ENCODE results near the gene KIF26B.
"Not testable (repeated sequence)": the region's sequence is repeated elsewhere in the genome, so short reads cannot be mapped to it uniquely, and the experiment has no call there.

The KIF26B gene

DNA sequence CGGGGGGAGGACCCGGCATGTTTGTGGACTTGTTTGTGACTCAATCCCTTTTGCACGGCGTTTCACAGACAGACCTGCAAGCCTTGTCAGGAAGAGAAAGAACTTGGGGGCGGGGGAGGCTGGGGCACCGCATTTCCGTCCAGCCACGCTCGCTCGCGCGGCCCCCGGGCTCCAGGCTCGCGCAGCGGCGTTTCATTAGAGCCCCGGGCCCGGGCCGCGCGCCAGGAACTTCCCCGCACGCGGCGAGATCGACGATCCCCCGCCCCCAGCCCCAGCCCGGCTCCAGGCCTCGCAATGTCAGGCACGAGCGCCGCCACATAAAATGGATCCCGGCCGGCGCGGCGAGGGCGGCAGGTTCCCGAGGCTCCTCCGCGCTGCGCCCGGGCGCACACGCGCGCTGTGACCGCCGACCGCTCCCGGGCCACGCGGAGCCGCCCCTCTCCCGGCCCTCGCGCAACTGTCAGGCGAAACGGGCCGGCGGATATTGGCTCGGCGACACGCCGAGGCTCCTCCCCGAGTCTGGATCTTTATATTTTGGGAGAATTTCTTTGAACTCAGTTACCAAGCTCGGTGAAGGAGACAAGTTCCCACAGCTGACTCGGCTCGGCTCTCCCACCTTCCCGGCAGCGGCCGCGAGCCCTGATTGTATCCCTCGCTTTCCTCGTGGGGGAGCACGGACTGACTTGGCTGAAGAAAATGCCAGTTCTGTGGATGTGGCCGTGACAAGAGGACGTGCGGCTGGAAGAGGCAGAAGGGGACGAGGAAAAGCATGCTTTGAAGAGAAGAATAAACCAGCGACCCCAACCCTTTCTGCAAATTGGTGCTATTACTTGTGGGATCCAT lies at the start of gene KIF26B:
TSS of gene KIF26B (plus strand) at position 557 of the 843 bp plus-strand sequence. CDS start 440 bp downstream, outside the sequence.
- DNase-seq: peak; percentile 73

DNA sequence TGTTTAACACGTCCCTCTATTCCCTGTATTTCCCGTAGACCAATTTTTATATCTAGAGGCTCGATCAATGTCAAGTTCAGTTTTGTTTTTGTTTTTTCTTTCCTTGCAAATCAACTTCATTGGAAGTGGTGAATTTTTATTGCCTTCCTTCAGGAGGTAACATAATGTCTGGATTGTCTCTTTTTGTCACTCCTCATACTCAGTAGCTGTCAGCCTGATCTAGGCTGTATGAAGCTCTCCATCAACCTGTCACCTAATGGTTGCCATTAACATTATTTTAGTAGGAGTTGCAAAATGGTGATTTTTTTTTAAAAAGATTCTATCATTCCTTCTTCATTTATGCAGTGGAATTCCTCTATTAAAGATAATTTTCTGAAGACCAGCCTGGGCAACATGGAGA lies 49.7 kb upstream of the KIF26B start:
- DNase-seq: no peak

DNA sequence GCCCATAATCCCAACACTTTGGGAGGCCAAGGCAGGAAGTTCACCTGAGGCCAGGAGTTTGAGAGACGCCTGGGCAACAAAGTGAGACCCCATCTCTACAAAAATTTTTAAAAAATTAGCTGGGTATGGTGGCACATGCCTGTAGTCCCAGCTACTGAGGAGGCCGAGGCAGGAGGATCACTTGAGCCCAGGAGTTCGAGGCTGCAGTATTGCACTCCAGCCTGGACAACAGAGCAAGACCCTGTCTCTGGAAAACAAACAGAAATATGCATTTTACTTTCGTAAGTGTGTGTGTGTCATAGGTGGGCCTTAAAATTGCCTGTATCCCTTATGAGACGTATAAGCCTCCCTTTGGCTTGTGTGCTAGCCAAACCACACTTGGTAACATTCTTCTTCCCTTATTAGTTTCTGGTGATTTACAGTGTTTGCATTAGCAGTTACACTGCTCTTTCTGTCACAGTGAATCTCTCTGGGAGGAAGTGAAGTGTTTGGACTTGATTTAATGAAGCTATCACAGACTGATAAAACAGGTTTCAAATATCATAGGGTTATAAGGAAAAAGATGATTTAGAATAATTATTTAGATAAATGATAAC lies 48.9 kb upstream of the KIF26B start:
- DNase-seq: no peak

DNA sequence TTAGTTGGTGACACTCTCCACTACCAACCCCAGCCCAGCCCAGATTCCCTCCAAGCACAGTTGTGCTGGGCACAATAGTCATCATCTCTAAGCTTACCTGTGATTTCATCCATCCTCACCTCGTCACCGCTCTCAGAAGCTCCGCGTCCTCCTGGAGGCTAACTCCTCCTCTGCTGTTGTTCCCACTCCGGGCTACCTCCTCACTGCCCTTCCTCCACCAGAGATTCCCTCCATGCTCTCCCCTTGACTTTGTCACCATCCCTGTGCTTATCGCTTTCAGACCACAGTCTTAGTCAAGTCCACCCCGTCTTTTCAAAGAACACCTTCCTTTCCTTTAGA lies 47.0 kb upstream of the KIF26B start:
- DNase-seq: no peak

DNA sequence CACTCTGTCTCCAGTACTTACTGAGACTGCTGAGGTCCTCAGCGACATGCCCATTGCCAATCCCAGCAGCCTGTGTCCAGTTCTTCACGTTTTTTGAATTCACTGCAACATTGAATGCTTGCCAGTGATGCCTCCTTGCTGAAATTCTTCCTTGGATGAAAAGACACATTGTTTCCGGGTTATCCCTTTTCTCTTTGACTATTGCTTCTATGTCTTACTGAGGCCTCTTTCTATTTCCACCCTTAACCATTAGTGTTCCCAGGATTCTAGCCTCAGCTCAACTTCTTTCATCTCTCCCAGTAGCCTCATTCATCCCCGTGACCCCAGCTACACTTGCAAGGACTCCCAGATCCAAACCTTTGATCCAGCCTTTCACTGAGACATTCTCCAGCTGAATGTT lies 46.5 kb upstream of the KIF26B start:
- no peak for DNase-seq

DNA sequence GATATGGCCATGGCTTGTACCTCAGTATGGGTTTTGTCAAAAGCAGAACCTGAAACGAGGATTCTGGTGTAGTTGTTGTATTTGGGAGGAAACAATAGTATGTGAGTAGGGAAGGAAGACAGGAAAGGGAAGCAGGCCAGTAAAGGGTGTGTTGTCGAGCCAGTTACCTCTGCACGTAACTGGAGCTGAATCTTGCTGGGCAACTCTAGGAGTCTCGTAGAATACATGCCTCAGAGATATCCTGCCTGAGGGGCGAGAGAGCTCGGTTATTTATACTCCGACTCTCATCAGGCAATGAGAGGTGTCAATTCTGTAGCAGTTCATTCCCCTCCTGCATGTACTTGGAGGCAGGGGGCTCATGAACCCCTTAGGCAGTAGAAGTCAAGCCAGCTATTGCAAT lies 45.9 kb upstream of the KIF26B start:
- no peak for DNase-seq

GRCh38 chr1:245110406-245110805 lies 44.4 kb upstream of the KIF26B start:
- DNase-seq: no peak

DNA sequence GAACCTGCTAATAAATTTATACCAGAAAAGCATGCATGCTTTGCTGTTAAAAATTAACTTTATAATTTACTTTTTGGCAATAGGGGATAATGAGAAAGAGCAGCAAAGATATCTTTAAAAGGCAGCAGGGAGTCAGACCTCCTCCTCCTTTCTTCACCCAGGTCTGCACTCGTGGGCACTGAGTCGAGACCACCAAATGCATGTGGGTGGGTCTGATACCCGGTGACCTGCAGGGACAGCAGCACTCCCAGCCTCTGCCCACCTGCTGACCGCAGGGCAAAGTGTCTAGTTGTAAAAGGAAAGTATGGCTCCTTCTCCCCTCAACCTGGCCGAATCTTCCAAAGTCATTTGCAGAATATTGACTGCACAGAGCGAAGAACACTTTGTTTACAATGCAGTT lies 43.7 kb upstream of the KIF26B start:
- DNase-seq: no peak

- no peak for DNase-seq
These were observed 41.1 kb upstream of the KIF26B start for GRCh38 chr1:245113649-245114048.

- no peak for DNase-seq
These were observed 38.7 kb upstream of the KIF26B start for GRCh38 chr1:245116131-245116530.

DNA sequence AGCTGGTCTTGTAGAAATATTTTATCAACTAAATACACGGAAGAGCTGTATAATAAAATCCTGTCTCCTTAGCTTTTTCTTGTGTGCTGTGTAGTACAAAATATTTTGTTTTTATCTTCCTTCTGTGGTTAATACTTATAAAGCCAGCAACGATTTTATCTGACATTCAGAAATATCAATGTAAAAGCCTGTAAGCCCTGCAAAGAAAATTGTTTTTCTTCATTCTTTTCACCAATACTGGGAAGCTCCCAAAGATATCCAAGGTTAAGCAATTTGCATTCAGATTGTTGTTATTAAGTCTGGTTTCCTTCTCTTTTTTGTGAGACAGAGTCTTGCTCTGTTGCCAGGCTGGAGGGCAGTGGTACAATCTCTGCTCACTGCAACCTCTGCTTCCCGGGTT lies 38.0 kb upstream of the KIF26B start:
- DNase-seq: no peak

DNA sequence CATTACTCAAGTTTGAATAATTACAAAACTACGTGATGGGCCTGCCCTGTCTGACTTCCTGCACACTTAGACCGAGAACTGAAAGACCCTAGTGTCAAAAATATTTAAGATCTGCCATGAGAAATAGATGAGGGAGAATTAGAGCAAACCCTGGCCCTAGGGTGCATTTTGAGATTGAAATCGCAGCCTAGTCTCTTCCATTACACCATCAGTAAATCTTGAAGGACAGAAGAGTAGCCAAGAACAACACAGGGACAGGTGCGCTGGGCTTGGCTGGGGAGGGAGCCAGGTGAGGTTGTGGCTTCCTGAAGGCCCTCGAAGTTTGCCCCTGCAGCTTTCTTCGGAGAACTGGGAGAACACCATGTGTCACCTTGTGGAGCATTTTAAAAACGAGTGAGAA lies 36.7 kb upstream of the KIF26B start:
- DNase-seq: no peak

DNA sequence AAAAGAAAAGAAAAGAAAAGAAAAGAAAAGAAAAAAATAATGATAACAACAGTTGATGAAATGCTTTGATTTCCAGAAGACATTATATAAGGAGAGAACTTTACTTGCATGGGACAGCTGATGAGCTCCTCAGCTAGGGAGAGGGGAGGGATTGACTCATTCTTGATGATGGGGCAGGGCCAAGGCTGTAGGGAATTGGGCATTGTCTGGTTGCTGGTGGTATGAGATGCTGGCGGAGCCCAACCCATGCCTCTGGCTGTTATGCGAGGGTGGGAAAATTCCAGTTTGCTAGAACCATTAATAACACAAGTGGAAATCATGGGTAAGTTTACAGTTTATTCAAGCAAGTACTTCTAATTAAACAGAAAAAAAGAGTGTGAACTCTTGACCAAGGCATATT lies 36.0 kb upstream of the KIF26B start:
- no peak for DNase-seq

DNA sequence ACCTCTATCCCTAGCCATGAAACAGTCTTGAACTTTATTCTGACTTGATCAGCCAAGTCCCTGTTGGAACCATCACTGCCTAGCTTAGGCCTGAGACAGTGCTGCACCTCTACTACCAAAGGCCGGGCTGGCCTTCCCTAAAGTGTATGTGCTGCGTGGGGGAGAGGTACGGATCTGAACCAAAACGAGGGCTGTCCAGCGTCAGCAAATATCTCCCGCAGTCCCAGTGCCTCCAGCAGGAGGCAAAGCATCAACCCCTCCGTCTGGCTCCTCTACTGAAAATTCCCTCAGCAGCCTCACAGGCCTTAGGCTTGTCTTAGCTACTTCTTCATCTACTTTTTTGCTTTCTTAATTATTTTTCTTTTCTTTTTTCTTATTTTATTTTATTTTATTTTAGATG lies 33.3 kb upstream of the KIF26B start:
- no peak for DNase-seq

DNA sequence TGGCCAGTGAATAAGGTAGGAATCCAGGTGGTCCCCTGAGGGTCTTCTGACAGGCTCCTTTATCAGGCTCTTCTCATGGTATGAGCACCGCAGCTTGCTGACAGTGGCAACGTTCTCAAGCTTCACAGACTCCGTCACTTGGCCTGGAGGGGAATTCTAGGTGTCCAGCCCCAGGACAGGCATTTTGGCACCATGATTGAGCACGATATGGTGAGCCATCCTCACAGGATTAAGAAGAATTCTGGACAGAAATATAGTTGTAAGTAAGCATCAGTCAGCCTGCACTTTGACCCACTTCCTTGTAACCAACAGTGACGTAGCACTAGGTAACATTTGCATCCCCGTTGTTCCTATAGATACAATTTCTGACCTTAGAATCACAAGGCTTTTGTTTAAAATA lies 30.5 kb upstream of the KIF26B start:
- DNase-seq: no peak

DNA sequence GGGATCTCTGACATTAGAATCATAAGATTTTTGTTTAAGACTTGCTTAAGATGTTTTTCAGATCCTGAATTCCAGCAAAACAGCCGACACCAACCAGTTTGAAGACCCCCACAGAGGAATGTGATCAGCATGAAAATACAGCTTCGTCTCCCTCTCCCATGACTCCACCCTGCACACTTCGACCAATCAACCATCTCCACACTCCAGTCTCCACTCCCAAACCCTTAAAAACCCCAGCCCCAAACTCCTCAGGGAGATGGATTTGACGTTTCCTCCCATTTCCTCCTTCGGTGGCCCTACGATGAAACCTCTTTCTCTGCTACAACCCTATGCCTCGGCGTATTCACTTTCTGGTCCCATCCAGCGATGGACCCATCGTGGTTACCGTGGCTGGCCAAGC lies 30.1 kb upstream of the KIF26B start:
- DNase-seq: no peak

DNA sequence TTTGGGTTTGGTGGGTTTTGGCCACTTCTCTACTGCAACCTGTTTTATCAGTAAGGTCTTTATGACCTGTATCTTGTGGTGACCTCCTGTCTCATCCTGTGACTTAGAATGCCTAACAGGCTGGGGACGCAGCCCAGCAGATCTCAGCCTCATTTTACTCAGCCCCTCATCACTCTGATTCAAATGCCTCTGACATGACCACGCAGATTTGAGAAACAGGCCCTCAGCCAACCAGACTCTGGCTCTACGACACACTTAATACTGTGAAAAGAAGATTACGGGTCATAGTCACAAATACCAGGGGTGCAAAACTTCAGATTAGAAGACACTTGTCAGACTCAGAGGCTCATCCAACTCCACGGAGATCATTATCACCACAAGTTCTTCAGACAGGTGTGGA lies 28.3 kb upstream of the KIF26B start:
- no peak for DNase-seq

GRCh38 chr1:245128381-245129101 lies 26.2 kb upstream of the KIF26B start:
- DNase-seq: no peak

DNA sequence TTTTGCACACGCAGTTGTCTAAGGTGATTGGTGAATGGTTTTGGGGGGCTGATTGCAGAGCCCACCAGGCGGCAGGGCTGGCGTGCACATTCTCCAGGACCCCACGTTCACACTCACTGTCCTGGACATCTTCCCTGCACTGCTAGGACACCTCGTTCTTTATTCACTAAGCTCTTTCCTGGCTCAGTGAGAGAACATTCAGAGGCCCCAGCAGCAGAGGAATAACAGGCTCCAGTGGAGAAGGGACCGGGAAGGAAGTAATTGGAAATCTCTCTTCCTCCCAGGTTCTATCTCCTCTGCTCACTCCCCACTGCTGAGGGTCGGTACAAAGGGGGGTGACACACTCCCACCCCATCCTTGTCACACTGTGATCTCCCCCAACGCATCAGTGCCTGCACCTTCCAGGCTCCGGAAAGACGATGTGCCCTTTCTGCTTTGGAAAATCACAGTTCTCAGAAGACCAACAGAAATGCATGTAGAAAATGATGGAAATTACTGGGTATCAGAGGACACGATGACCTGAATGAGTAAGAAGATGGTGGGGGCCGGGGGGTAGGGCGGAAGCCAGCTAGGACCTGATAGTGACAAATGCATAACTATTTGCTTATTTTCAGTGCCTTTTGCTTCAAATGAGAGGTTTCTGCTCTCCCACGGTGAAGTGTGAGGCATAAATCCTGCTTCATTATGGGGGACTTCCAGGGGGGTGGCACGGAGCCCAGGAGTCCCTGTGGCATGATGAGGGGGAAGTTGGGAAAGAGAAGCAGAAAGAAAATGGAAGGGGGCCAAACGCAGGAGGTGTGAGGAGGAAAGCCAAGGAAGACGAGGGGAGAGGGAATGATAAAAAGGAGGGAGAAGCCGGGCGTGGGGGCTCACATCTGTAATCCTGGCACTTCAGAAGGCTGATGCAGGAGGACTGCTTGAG lies 25.2 kb upstream of the KIF26B start:
- peak; percentile 37 for DNase-seq

- not testable (repeated sequence) for DNase-seq
These were observed 24.3 kb upstream of the KIF26B start for GRCh38 chr1:245130281-245131025.

DNA sequence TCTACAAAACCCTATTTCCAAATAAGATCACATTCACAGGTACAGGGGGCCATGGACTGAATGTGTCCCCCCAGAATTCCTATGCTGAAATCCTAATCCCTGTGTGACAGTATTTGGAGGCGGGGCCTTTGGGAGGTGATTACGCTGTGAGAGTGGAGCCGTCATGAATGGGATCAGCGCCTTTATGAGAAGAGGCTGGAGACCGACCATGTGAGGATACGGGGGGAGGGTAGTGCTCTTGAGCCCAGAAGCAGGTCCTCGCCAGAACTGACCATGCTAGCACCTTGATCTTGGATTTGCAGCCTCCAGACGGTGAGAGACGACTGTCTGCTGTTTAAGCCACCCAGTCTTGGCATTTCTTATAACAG lies 23.8 kb upstream of the KIF26B start:
- DNase-seq: no peak

- no peak for DNase-seq
These were observed 22.0 kb upstream of the KIF26B start for GRCh38 chr1:245132771-245133170.
